ENCODE results near the gene AS3MT.
A peak's percentile ranks its signal among the peaks of the same experiment; 100 is the strongest.

AS3MT gene

GRCh38 chr10:102917314-102917961 lies 48.2 kb downstream of the AS3MT start (continued):
- TF ChIP-seq ZNF24 (tag by site-specific recombination; IDR thresholded peaks at IDR 0.05) (0 out of 2 replicates have a peak, but pooled peaks have one; percentile 48), ZFP37 (tag by site-specific recombination; IDR thresholded peaks at IDR 0.05) (peak; percentile 80; the same call in 1 of the 2 replicates), ATF2 (tag by site-specific recombination; IDR thresholded peaks at IDR 0.05; ENCODE audit: low read depth) (no peak), ZNF596 (tag by site-specific recombination; IDR thresholded peaks at IDR 0.05) (no peak), ZBTB26 (tag by site-specific recombination; optimal IDR thresholded peaks at IDR 0.05) (peak; percentile 77), ZNF521 (tag by site-specific recombination; IDR thresholded peaks at IDR 0.05) (no peak), ZNF19 (tag by site-specific recombination; IDR thresholded peaks at IDR 0.05; ENCODE audit: low read depth) (no peak), ZNF175 (tag by site-specific recombination; IDR thresholded peaks at IDR 0.05) (no peak), KLF9 (tag by site-specific recombination; IDR thresholded peaks at IDR 0.05; ENCODE audit: low read depth) (no peak), ZNF155 (tag by site-specific recombination; IDR thresholded peaks at IDR 0.05) (no peak), ZNF585B (tag by site-specific recombination; IDR thresholded peaks at IDR 0.05) (no peak), ZNF510 (tag by site-specific recombination; IDR thresholded peaks at IDR 0.05; ENCODE audit: insufficient replicate concordance) (no peak), ZNF837 (tag by site-specific recombination; IDR thresholded peaks at IDR 0.05) (no peak), ZBTB44 (tag by site-specific recombination; IDR thresholded peaks at IDR 0.05) (no peak), ZNF2 (tag by site-specific recombination; IDR thresholded peaks at IDR 0.05) (peak; percentile 94), BCL6B (tag by site-specific recombination; IDR thresholded peaks at IDR 0.05) (no peak), BCL11B (tag by site-specific recombination; IDR thresholded peaks at IDR 0.05; ENCODE audit: low read depth) (0 out of 2 replicates have a peak, but pooled peaks have one; percentile 62), ZNF138 (tag by site-specific recombination; IDR thresholded peaks at IDR 0.05; ENCODE audit: borderline replicate concordance) (no peak), SP2 (tag by site-specific recombination; IDR thresholded peaks at IDR 0.05) (no peak), ZNF214 (tag by site-specific recombination; IDR thresholded peaks at IDR 0.05; ENCODE audit: borderline replicate concordance) (no peak), TCF7L2 (IDR thresholded peaks at IDR 0.05; ENCODE audit: borderline replicate concordance, low read depth, low read length) (no peak), ZNF664 (tag by site-specific recombination; IDR thresholded peaks at IDR 0.05) (no peak), ZNF514 (tag by site-specific recombination; IDR thresholded peaks at IDR 0.05) (no peak), ZNF404 (tag by site-specific recombination; IDR thresholded peaks at IDR 0.05) (no peak), INSM2 (tag by site-specific recombination; IDR thresholded peaks at IDR 0.05) (no peak), ZSCAN16 (tag by site-specific recombination; IDR thresholded peaks at IDR 0.05) (no peak), KLF7 (tag by site-specific recombination; IDR thresholded peaks at IDR 0.05; ENCODE audit: borderline replicate concordance) (no peak), ZNF121 (tag by site-specific recombination; IDR thresholded peaks at IDR 0.05) (peak; percentile 75), ZNF292 (tag by site-specific recombination; IDR thresholded peaks at IDR 0.05; ENCODE audit: borderline replicate concordance, low read depth) (no peak), EGR2 (tag by site-specific recombination; IDR thresholded peaks at IDR 0.05; ENCODE audit: low read depth) (no peak), GLI2 (tag by site-specific recombination; IDR thresholded peaks at IDR 0.05; ENCODE audit: borderline replicate concordance, low read depth) (no peak), SP7 (tag by site-specific recombination; IDR thresholded peaks at IDR 0.05) (peak; percentile 47)
